HG03575 (cell line): ENCODE results near the gene BRD2.

Experiments
- ATAC-seq: cut with Tn5 transposase; IDR thresholded peaks from one replicate; pipeline ENCODE4 v1.9.1; 2021; ENCODE audit not compliant: unreplicated experiment, insufficient number of reproducible peaks, low FRiP score; ENCODE audit errors: extremely low read depth

BRD2 gene

GRCh38 chr6:32983493-32983848 lies 15.1 kb downstream of the BRD2 start:
- no peak for ATAC-seq

GRCh38 chr6:32983964-32984621 lies 15.7 kb downstream of the BRD2 start:
- no peak for ATAC-seq

GRCh38 chr6:32984622-32985389 lies 16.4 kb downstream of the BRD2 start:
- peak; percentile 40 for ATAC-seq

DNA sequence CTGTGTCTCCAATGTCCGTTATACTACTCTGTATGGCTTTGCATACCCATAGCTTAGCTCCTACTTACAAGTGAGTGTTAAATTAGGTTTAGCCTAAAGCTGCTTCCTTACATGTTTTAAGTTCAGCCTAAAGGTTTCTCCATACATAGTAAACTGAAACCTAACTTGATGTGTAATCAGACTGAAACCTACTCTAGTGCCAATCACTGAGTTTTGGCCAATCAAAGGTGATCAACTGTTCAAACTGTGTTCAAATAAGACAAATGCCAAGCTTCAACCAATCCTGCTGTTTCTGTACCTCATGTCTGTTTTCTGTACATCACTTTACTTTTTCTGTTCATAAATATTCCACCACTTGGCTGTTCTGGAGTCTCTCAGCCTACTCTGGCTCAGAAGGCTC lies 21.0 kb downstream of the BRD2 start:
- ATAC-seq: no peak

DNA sequence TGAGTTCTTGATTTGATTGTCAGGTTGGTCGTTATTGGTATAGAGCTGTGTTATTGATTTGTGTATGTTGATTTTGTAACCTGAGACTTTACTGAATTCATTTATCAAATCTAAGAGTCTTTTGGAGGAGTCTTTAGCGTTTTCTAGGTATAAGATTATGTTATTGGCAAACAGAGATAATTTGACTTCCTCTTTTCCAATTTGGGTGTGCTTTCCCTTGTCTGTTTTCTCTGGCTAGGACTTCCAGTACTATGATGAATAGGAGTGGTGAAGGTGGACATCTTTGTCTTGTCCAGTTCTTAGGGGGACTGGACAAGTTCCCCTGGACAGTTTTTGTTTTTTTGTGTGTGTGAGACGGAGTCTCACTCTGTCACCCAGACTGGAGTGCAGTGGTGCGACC lies 23.6 kb downstream of the BRD2 start:
- no peak for ATAC-seq

DNA sequence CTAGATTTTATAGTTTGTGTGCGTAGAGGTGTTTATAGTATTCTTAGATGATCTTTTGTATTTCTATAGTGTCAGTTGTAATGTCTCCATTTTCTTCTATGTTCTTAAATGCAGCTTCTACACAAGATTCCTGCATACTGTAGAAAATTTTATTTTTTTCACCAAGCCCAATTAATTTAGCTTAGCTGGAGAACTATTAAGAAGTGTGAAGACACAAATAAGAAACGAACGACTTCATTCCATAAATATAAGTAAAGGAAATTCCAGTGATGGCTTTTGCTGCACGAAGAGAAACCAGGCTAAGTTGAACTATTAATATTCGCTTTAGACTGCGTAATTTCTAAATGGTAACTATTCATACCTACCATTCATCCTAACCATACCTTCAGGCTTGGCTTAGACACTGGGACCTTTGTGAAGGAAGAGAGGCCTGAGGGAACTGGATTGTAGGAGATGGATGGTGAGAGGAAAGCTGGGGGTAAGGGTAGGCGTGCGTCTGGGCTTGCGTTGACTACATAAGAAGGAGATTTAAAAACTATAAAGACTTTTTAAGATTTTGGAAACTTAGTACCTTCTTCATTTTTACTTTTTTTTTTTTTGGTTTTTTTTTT lies 25.1 kb downstream of the BRD2 start:
- ATAC-seq: no peak

- ATAC-seq: no peak
These were observed 27.1 kb downstream of the BRD2 start for GRCh38 chr6:32995448-32995847.

DNA sequence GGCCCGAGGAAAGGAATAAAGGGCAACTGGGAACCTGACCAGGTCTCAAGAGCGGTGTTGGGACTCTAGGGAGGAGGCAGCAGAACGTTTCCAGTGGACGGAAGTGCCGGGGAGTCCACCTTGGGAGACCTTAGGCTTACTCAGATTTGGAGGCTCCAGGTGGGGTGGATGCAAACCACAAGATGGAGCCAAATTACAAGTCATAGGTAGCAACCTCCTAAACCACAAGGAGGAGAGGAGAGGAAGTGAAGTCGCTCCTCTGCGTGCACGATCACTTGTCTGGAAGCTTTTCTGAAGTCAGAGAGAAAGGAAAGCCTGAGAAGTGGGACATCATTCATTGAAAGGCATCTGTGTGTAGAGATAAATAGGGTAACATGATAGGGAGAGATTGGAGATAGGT lies 31.7 kb downstream of the BRD2 start:
- no peak for ATAC-seq

GRCh38 chr6:33001685-33002084 lies 33.3 kb downstream of the BRD2 start:
- no peak for ATAC-seq

- ATAC-seq: no peak
These were observed 36.5 kb downstream of the BRD2 start for GRCh38 chr6:33004940-33005339.

DNA sequence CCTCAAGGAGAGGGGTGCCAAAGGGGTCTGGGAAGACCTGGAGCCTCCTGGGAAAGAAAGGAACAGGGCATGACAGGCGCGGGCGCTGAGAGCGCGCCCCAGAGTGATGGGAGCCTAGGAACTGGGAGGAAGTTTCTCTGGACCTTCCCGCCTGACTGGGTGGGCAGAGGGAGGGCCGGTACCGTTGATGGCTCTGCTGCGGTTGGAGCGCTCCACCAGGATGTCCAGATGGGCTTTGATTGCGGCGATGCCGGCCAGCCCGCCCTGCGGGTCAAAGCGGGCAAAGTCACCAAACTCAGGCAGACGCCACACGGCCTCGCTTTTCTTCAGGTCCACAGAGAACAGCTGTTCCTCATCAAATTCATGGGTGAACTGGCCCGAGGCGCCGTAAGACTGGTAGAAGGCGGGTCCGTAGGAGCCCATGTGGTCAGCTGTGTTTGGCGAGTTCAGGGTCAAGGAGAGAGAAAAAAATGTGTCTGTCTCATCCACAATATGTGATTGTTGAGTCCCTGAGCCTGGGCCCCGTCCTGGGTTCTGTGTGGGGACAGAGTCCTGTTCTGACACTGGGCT lies 39.5 kb downstream of the BRD2 start:
- no peak for ATAC-seq

- ATAC-seq: no peak
These were observed 40.8 kb downstream of the BRD2 start, which contains the start of gene HLA-DOA for GRCh38 chr6:33008944-33009861. Gene HLA-DOA (minus strand): TSS chr6:33009591.

GRCh38 chr6:33010356-33010755 lies 42.0 kb downstream of the BRD2 start:
- ATAC-seq: no peak

- ATAC-seq: no peak
These were observed 45.2 kb downstream of the BRD2 start for GRCh38 chr6:33013608-33014007.

GRCh38 chr6:33014841-33015634 lies 46.6 kb downstream of the BRD2 start:
- no peak for ATAC-seq

DNA sequence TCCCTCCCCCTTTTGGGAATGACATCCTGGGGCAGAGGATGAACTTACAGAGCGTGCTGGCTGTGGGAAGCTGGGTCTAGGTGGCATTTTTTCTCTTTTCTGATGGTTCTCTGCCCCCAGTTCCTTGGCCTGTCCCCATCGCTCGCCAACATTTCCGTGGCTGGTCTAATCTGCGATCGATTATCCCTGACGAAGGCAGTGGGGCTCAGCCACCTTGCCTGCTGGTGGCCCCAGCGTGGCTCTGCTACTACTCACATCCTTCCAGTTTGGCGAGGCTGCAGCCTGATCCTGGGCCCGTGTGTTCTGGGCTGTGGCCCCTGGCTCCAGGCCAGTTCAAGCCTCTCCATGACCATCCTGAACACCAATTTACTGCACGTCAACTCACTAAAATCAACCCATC lies 47.4 kb downstream of the BRD2 start:
- ATAC-seq: no peak

DNA sequence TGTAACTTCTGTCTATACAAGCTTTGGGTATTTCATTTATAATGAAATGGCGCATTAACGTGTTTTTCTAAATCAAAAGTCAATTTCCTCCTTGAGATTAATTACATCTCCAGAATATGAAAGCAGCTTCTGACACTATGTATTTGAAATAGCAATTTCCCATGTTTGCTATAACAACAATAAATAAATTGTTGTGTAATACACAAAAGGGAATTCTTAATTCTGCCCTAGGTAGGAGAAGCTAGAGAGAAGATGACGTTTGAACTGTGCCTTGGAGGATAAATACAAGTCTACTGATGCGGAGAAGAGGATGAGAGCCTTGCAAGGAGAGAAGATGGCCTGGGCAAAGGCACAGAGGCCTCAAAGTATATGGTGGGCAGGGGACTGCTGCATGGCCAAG lies 48.6 kb downstream of the BRD2 start:
- ATAC-seq: no peak

- no peak for ATAC-seq
These were observed 49.4 kb downstream of the BRD2 start for GRCh38 chr6:33017694-33018353.
